HG02870 (cell line): Measurements from ENCODE around the gene HPSE2.
"Not testable (repeated sequence)": the region's sequence is repeated elsewhere in the genome, so short reads cannot be mapped to it uniquely, and the experiment has no call there.

Experiments used
- ATAC-seq: cut with Tn5 transposase; IDR thresholded peaks from one replicate; pipeline ENCODE4 v1.9.1; 2021; ENCODE audit warnings: mild to moderate bottlenecking, moderate library complexity; ENCODE audit not compliant: unreplicated experiment

Gene HPSE2

DNA sequence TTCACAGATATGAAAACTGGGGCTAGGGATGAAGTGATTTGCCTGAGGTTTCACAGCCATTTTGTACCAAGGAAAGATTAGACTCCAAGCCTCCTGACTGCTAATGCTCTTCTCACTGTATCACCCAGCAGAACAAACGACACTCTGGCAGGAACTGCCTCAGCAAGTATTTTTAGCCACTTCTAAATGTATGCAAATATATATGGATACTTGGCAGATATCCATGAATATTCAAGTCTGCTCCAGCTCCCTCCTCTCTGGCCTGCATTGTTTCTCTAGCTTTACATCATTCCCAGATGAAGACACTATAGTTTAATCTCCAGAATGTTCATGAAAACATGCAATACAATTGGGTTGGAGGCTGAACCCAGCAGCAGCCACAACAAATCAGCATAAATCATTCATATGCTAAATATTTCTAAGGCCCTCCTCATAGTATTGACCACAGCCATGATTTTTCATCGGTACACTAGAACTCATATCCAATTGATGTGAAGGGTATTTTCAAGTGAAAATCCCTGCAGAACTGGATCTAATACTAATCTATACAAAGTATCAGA lies 65.5 kb downstream of the HPSE2 start:
- no peak for ATAC-seq

DNA sequence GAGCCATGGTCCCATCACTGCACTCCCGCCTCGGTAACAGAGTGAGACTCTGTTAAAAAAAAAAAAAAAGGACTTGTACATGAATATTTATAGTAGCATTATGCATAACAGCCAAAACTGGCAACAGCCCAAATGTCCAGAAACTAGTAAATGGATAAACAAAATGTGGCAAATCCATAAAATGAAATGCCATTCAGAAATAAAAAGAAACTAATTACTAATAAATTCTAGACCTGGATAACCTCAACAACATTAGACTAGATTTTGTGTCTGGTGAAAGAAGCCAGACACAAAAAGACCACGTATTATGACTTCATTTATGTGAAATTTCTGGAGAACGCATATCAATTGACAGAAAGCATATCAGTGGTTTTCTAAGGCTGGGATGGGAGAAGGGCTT lies 74.5 kb downstream of the HPSE2 start:
- no peak for ATAC-seq

DNA sequence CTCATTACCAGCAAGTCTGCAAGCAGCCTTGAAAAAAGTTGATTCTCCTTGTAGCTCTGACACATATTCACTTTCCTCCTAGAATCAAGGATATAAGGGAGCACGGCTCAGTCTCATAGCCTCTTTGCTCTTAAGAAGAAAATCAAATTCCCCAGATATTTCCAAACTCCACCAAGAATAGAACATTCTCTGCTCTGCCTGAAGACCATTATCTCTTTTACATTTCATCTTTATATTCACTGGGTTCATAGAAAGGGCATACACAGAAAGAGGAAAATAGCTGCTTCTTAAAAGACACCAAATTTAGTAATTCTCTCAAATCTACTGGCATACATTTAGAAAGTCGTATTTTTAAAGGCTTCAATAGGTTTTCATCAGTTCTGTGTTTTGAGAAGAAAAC lies 92.0 kb downstream of the HPSE2 start:
- no peak for ATAC-seq

DNA sequence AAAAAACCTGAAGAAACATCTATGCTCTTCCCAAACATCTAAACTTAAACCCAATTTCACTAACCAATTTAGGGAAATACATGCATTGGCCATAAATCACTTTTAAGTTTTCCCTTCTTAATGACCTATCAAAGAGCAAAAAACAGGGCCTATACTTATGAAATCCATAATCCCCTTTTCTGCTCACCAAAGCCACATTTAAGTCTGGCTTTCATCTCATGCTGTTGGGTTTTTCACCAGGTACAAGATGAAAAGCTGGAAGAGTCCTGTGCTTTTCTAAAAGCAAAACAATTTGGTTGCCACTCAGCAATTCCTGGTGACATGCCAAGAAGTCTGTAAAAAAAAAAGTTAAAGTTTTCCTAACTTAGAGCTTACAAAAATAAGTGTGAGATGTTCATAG lies 92.6 kb downstream of the HPSE2 start:
- ATAC-seq, result no peak

DNA sequence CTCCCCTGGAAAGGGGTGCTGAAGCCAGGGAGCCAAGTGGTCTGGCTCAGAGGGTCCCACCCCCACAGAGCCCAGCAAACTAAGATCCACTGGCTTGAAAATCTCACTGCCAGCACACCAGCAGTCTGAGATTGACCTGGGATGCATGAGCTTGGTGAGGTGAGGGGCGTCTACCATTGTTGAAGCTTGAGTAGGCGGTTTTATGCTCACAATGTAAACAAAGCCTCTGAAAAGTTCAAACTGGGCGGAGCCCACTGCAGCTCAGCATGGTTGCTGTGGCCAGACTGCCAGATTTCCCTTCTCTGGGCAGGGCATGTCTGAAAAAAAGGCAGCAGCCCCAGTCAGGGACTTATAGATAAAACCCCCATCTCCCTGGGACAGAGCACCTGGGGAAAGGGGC lies 102.8 kb downstream of the HPSE2 start:
- ATAC-seq, result not testable (repeated sequence)

DNA sequence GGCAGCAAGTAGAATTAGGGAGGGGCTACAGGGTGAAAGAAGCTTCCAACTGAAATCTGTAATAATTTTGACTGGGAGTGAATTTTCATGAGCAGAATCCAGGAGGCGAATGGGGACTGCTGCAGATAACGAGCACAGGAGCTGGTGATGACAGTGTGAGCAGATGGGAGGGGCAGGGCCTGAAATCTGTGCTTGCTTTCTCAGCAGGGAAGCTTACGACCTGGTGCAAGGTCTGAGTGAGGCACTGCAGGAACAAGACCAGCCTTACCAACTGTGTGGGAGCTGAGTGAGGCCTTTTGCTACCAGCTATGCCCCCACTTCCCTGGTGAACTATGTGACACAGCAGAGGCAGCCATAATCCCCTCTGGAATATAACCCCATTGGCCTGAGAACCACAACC lies 109.8 kb downstream of the HPSE2 start:
- ATAC-seq, result no peak

DNA sequence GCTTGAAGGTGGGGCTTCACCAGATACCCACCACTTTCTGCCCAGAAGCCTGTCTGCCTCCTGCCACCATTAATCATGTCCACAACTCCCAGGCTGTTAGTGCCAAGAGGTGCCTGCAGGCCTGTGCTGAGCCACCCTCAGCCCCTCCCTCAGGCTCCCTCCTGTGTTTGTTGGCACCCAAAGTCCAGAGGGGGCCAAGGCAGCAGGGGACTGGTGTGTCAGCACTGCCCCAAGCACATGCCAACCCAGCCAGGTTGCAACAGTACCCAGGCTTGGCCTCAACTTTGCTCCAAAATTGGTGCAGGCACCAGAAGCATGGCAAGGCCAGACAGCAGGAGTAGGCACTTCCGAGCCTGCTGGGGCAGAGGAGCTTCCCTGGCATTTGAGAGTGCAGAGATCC lies 111.3 kb downstream of the HPSE2 start:
- ATAC-seq, result no peak

DNA sequence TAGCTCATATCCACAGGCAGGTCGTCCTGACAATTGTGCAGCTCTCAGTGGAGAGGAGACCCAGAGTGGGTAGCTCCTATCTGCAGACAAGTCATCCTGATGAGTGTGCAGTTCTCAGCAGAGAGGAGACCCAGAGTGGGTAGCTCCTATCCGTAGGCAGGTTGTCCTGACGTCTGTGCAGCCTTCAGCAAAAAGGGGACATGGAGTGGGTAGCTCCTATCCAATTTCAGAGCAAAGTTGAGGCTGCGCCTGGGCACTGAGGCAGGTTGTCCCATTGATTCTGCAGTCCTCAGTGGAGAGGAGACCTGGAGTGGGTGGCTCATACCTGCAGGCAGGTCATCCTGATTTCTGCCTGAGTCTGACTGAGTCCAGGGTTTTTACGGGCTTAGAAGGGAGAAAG lies 111.8 kb downstream of the HPSE2 start:
- ATAC-seq, result no peak

DNA sequence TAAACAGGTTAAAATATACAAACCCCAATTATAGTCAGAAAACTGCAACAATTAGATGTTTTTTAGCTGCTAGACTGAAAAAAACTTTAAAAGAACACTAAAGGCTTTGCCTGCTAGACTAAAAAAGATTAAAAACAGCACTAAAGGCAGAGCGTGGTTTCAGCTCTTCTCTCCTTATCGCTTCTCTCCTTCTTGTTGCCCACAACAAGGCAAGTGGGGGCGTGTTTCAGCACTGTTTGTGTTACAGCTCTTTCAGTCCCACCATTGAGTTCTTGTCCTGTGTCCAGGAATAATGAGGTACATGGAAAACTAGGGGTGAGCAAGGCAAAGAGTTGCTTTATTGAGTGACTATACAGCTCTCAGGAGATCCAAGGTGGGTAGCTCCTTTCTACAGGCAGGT lies 112.3 kb downstream of the HPSE2 start:
- ATAC-seq, result no peak

DNA sequence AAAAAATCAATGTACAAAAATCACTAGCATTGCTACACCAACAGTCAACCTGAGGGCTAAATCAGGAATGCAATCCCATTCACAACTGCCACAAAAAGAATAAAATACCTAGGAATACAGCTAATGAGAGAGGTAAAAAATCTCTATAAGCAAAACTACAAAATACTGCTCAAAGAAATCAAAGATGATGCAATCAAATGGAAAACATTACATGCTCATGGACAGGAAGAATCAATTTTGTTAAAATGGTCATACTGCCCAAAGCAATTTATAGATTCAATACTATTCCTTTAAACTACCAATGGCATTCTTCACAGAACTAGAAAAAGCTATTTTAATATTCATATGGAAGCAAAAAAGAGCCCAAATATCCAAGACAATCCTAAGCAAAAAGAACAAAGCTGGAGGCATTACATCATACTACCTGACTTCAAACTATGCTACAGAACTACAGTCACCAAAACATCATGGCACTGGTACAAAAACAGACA lies 116.3 kb downstream of the HPSE2 start:
- no peak for ATAC-seq

DNA sequence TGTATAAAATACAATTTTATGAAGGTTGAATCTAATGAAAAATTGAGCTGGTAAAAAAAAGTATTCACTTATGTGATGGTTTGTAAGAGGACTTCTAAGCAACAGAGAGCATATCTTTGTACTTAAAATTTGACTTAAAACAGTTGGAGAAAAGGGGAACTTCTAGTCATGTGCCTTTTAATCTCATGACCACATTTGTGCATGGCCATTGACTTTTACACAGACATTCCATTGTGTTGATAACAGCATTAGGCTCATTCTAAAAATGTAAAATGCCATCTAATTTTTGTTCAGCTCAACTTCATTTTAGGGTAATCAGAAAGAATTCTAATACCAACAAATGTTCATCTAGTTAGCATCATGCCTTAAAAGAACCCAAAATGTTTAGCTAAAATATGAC lies 119.9 kb downstream of the HPSE2 start:
- no peak for ATAC-seq

DNA sequence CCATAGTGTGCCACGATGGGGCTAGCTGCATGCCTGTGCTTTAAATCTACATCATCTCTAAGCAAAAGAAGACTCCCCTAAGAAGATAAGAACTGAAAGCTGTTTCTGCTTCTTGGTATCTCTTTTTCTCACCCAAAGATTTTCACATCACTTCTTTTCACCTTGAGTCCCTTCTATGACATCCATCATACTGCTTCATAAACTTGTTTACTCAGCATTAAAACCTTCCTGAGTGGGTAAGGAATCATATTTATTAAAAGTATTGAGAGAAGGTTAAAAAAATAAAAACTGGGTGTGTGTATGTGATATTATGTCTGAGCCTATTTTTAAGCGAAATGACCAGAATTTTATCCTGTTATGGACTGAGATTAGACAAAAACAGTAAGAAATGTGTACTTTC lies 150.3 kb downstream of the HPSE2 start:
- ATAC-seq, result no peak

DNA sequence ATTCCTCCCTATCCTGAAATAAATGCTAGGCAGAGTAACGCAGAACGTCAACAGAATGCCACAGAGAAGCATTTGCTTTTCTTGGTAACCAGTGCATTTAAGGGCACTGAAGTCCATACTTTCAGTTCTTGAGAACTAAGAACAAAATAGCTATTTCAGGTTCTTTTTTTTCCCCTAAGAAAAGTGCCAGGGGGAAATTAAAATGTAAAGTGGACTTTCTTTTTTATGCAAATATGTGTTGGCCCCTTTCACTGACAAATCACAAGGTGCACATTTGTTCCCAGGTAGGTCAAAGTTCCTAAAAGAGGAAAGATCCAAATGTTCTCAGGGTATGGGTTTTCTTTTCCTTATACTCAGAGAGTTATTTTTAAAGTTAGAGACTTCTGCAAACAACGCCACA lies 151.5 kb downstream of the HPSE2 start:
- no peak for ATAC-seq

DNA sequence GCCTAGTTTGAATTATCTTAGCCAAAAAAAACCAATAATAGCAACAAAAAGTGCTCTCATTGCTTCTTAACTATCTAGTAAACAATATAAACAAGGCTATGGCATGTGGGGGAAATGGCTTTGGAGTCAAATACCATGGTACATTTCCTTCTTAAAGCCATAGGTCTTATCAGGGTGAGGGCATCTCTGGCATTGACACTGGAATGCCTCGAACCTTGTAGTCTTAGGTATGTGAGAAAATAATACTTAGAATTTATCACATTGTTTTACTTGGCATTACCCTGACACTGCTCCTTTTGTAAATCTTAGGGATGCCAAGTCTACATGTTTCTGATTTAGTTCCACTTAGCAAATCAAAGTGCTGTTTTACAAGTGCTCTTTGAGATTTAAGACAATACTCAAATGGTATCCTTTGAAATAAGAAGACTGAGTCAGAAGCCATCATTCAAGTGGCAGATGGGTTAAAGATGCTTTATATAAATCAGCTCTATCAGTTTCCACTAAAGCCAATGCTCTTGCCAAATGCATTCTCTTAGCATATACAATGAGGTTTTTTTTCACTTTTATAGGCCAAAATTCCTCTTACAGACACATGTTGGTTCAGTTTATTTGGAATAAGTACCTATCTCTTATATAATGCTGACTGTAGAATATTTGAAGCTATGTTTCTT lies 155.2 kb downstream of the HPSE2 start:
- no peak for ATAC-seq

DNA sequence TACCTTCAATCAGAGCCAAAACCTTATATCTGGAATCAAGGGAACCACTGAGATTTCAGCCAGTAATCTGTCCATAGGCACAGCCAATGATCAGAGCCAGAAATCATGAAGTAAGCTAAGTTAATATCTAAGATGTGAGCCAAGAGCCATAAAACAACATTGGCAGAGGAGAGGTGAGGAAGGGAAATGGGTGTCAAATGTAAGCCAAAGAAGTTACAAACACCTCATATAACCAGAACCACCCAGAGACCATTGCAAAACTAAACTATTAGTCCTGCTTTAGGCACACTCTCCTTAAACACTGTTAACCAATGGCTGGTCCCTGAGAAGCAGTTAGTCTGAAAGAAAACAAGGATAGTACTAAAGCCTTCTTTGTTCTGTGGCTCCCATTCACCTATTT lies 173.1 kb downstream of the HPSE2 start:
- no peak for ATAC-seq

DNA sequence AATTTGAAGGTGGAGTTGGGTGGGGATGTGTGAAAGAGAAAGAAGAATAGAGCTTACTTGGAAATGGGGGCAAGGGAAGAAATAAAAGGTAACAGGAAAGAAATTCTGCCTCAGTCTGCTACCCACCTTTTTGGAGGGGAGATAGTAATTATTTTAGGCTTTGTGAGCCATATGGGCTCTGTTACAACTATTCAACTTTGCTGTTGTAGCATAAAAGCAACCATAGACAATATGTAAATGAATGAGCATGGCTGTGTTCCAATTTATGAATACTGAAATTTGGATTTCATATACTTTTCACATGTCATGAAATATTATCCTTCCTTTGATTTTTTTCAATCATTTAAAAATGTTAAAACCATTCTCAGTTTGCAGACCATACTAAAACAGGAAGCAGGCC lies 176.9 kb downstream of the HPSE2 start:
- ATAC-seq, result no peak

DNA sequence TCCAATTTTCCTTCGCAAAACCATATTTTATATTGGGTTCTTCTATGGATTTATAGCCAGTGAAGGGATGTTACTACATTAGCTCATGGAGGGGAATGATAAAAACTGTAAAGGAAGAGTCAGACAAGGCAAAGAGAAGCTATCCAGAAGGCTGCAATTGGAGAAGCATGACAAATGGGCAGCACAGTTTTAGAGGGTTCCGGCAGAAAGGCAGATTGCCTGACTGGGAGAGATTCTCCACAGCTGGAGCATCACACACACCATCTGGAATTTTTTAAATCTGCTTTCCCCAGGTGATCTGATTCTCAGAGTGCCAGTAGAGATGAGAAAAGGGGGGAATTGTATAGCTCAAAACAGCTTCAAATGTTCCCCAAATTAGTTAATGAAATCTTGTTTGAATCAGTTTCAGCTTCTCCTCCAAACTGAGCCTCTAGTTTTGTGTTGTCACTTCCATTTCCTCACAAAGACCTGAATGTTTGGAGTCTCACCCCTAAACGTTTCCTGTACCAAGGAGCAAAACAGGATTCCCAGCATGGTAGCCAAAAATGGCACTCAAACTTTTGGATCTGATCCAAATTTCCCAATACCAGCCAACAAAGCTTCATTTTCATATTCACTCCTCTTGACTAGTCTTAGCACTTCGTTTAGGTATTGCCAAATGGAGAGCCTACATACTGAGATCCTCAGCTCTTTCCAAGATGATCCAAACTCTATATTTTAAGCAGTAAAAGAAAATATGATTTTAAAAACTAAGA lies 177.5 kb downstream of the HPSE2 start:
- no peak for ATAC-seq

DNA sequence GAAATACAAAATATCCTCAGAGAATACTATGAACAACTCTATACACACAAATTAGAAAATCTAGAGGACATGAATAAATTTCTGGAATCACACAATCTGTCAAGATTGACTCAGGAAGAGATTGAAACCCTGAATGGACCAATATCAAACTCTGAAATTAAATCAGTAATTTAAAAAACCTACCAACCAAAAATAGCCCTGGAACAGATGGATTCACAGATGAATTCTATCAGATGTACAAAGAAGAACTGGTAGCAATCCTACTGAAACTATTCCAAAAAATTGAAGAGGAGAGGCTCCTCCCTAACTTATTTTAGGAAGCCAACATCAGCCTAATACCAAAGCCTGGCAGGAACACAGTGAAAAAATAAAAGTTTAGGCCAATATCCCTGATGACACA lies 190.0 kb downstream of the HPSE2 start:
- no peak for ATAC-seq

DNA sequence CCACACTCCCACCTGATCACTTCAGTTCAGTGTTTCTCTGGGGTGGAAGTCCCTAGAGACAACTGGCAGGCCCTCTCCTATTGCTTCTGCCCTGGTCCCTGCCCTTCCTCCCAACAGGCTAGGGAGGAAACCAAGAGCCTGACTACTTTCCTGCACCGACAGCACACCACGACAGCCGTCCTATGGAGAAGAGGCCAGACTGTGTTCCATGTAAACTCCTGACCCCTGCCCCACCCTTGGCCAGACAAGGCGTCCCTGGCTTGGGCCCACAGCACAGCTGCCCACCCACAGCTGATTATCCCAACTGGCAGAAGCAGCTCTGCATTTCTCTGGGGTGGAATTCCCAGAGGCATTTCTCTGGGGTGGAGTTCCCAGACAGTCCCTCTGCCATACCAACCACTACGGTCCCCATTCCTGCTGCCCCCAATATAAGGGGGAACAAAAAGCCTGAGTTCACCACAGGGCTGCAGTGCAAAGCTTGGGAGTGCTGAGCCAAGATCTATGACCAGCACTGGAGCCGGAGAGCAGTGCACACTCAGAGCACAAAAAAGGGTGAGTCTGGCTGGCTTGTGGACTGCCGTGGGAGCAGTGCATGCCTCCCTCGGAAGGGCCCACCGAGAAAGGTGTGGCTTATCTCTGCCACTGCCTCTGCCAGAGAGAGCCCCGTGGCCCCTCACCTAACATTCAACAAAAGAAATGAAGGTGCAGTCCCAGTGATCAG lies 193.4 kb downstream of the HPSE2 start:
- ATAC-seq, result no peak

DNA sequence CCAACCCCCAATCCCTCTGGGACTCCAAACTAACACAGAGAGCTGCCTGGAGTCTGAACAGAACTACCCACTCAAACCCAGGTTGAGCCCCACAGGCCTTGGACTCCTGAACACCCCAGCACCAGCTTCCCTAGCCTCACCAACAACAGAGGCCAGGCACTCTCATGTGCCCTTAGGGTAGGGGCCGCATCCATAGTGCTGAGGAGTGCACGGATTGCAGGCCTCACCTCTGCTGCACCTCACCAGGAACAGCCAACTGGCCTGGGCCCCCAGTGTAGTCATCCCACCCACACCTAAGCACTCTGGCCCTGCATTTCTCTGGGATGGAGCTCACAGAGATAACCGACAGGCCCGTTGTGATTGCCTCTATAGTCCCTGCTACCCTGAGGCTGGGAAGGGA lies 194.2 kb downstream of the HPSE2 start:
- no peak for ATAC-seq

DNA sequence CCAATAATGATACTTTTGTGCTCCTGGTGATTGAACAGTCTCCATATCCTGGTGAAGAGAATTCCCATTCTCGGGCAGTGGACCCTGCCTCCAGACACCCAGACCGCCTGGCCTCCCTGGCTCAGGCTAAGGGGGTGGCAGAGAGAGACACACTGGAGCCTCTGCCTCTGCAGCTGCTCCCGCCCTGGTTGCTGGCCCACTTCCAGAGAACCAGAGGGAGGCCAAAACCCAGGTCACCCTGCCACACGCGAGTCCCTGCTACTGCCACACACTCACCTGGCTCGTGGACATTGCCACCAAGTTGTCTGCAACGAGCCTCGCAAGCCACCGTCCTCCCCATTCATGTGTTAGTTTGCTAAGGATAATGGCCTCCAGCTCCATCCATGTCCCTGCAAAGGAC lies 221.8 kb downstream of the HPSE2 start:
- no peak for ATAC-seq

DNA sequence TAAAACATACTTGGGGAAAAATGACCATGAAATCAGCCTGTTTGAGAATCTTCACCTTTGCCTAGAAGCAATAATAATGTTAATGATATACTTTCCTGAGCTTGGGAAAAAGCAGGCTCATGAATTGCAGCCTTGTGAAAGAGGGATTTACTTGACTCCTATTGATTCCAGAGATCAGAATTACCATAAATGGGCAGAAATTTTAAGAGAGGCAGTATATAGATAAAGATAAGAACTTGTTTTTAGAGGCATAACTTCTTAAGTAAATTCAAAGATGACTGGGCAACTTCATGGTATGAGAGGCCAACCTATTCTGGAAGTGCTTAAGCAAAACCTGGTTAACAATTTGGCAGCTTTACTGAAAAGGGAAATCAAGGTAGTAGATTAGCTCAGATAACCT lies 225.4 kb downstream of the HPSE2 start:
- ATAC-seq, result no peak
